H9 (cell line): ENCODE measurements around the gene DHRS13. TPM values are rescaled to one million over a fixed set of nuclear protein-coding genes. Genes with fewer than 3 reads are reported as not detected.

ENCODE experiments used
- DNase-seq: peaks from one replicate; pipeline ENCODE4 v3.0.0-alpha.2; 2017
- H2AFZ ChIP-seq: one replicate; pipeline ENCODE4 v1.6.1; 2013; ENCODE audit warnings: mild to moderate bottlenecking, low read length, control low read depth, moderate library complexity
- H2AK5ac ChIP-seq: 2 replicates; pipeline ENCODE4 v1.6.1; 2013; ENCODE audit warnings: low read length, control low read depth, mixed read lengths; ENCODE audit not compliant: insufficient read length
- H2BK120ac ChIP-seq: one replicate; pipeline ENCODE4 v1.6.1; 2013; ENCODE audit warnings: low read depth, mild to moderate bottlenecking, low read length, control low read depth, inconsistent platforms; ENCODE audit not compliant: poor library complexity, severe bottlenecking
- H2BK12ac ChIP-seq: 2 replicates; pipeline ENCODE4 v1.6.1; 2013; ENCODE audit warnings: low read length, control low read depth, mixed read lengths, low read depth; ENCODE audit not compliant: insufficient read length
- H2BK15ac ChIP-seq: 2 replicates; pipeline ENCODE4 v1.6.1; 2013; ENCODE audit warnings: low read depth, low read length, control low read depth
- H2BK20ac ChIP-seq: one replicate; pipeline ENCODE4 v1.6.1; 2013; ENCODE audit warnings: low read depth, mild to moderate bottlenecking, low read length, control low read depth, inconsistent platforms; ENCODE audit not compliant: poor library complexity, severe bottlenecking
- H2BK5ac ChIP-seq: 2 replicates; pipeline ENCODE4 v1.6.1; 2013; ENCODE audit warnings: low read length, control low read depth, mixed read lengths; ENCODE audit not compliant: insufficient read length
- H3K14ac ChIP-seq: 2 replicates; pipeline ENCODE4 v1.6.1; 2013; ENCODE audit warnings: low read length, control low read depth; ENCODE audit not compliant: insufficient read depth
- H3K18ac ChIP-seq: 2 replicates; pipeline ENCODE4 v1.6.1; 2013; ENCODE audit warnings: low read depth, mild to moderate bottlenecking, mixed read lengths, low read length, control low read depth; ENCODE audit not compliant: insufficient read length
- H3K23ac ChIP-seq: 2 replicates; pipeline ENCODE4 v1.6.1; 2013; ENCODE audit warnings: low read length, control low read depth, mixed read lengths, low read depth; ENCODE audit not compliant: insufficient read length
- H3K23me2 ChIP-seq: 2 replicates; pipeline ENCODE4 v1.6.1; 2013; ENCODE audit warnings: low read depth, mild to moderate bottlenecking, mixed read lengths, low read length, control low read depth; ENCODE audit not compliant: insufficient read length, poor library complexity, severe bottlenecking
- H3K27ac ChIP-seq: 2 replicates; pipeline ENCODE4 v1.5.1; 2013; ENCODE audit warnings: low read length, control low read depth, mixed read lengths, low read depth; ENCODE audit not compliant: insufficient read length
- H3K27me3 ChIP-seq: 2 replicates; pipeline ENCODE4 v1.6.1; 2013; ENCODE audit warnings: low read length, control low read depth, inconsistent platforms; ENCODE audit not compliant: insufficient read depth
- H3K4ac ChIP-seq: 2 replicates; pipeline ENCODE4 v1.6.1; 2013; ENCODE audit warnings: low read depth, mild to moderate bottlenecking, control low read depth, inconsistent platforms, low read length, moderate library complexity
- H3K4me1 ChIP-seq: 2 replicates; pipeline ENCODE4 v1.6.1; 2013; ENCODE audit warnings: low read length, control low read depth, inconsistent platforms; ENCODE audit not compliant: insufficient read depth
- H3K4me2 ChIP-seq: 2 replicates; pipeline ENCODE4 v1.6.1; 2013; ENCODE audit warnings: low read length, control low read depth, mixed read lengths; ENCODE audit not compliant: insufficient read length, insufficient read depth
- H3K56ac ChIP-seq: 2 replicates; pipeline ENCODE4 v1.6.1; 2013; ENCODE audit warnings: low read depth, mild to moderate bottlenecking, mixed read lengths, low read length, control low read depth; ENCODE audit not compliant: insufficient read length
- H3K79me1 ChIP-seq: 2 replicates; pipeline ENCODE4 v1.6.1; 2013; ENCODE audit warnings: low read depth, mild to moderate bottlenecking, moderate library complexity, low read length, control low read depth, inconsistent platforms; ENCODE audit not compliant: insufficient read depth, poor library complexity, severe bottlenecking
- H3K79me2 ChIP-seq: 2 replicates; pipeline ENCODE4 v1.6.1; 2013; ENCODE audit warnings: low read length, control low read depth, inconsistent platforms; ENCODE audit not compliant: insufficient read depth
- H3K9ac ChIP-seq: 2 replicates; pipeline ENCODE4 v1.6.1; 2013; ENCODE audit warnings: low read length, control low read depth, mixed read lengths; ENCODE audit not compliant: insufficient read length; ENCODE audit errors: extremely low read depth
- H3K9me3 ChIP-seq: one replicate; pipeline ENCODE4 v1.6.1; 2013; ENCODE audit warnings: low read depth, low read length, inconsistent platforms; ENCODE audit not compliant: control insufficient read depth
- H3T11ph ChIP-seq: one replicate; pipeline ENCODE4 v1.6.1; 2013; ENCODE audit warnings: mild to moderate bottlenecking, low read length, control low read depth, inconsistent platforms
- H4K20me1 ChIP-seq: one replicate; pipeline ENCODE4 v1.6.1; 2013; ENCODE audit not compliant: control insufficient read depth, insufficient read length, insufficient read depth
- H4K5ac ChIP-seq: 2 replicates; pipeline ENCODE4 v1.6.1; 2013; ENCODE audit warnings: low read depth, mild to moderate bottlenecking, mixed read lengths, low read length, control low read depth; ENCODE audit not compliant: insufficient read length
- H4K8ac ChIP-seq: replicated peaks from 2 replicates; pipeline ENCODE4 v1.6.1; 2013; ENCODE audit warnings: low read length, control low read depth, mixed read lengths, low read depth; ENCODE audit not compliant: insufficient read length
- H4K91ac ChIP-seq: 2 replicates; pipeline ENCODE4 v1.6.1; 2013; ENCODE audit warnings: low read depth, mild to moderate bottlenecking, moderate library complexity, mixed read lengths, low read length, control low read depth; ENCODE audit not compliant: insufficient read length
- H3K27ac Mint-ChIP-seq, 3 experiments: 2 replicates in 2 of 3; 3 replicates in 1 of 3; pipeline ENCODE4 v1.8.0; 2020 to 2021; ENCODE audit warnings: mixed read lengths in 3 of 3, mild to moderate bottlenecking in 1 of 3, moderate library complexity in 1 of 3
- H3K27me3 Mint-ChIP-seq: 2 replicates; pipeline ENCODE4 v1.8.0; 2021; ENCODE audit warnings: low read depth, mild to moderate bottlenecking, moderate library complexity, mixed read lengths
- H3K36me3 Mint-ChIP-seq, 3 experiments: 2 replicates in 2 of 3; 3 replicates in 1 of 3; pipeline ENCODE4 v1.8.0; 2020 to 2021; ENCODE audit warnings: low read depth in 3 of 3, mixed read lengths in 3 of 3; ENCODE audit not compliant: insufficient read depth in 1 of 3
- H3K4me1 Mint-ChIP-seq, 2 experiments: 2 replicates each; pipeline ENCODE4 v1.8.0; 2020; ENCODE audit warnings: mixed read lengths in 2 of 2
- H3K4me3 Mint-ChIP-seq, 2 experiments: 2 replicates in 1 of 2; 3 replicates in 1 of 2; pipeline ENCODE4 v1.8.0; 2020 to 2021; ENCODE audit warnings: mild to moderate bottlenecking in 2 of 2, mixed read lengths in 2 of 2, moderate library complexity in 1 of 2
- H3K9me3 Mint-ChIP-seq, 2 experiments: 2 replicates in 1 of 2; 3 replicates in 1 of 2; pipeline ENCODE4 v1.8.0; 2020; ENCODE audit warnings: mild to moderate bottlenecking in 2 of 2, mixed read lengths in 2 of 2, moderate library complexity in 1 of 2
- WGBS: extraction: QIAGEN DNeasy Blood & Tissue Kit; methylation state at CpG from one replicate; pipeline ENCODE4 v1.1.7; 2013; ENCODE audit warnings: missing lambda C conversion rate, low lambda C conversion rate, mixed read lengths; ENCODE audit not compliant: insufficient read length; ENCODE audit errors: extremely low coverage; 5-methylcytosine and 5-hydroxymethylcytosine counted together
- total RNA-seq: library from RNA; stranded (reverse); gene quantifications from 2 replicates; pipeline ENCODE4 v1.2.1, GENCODE V29; 2021
- TF ChIP-seq, protein P1 (sequence below): fragments of 200-600 bp; sonication (generic); conservative IDR thresholded peaks from 3 replicates; pipeline ENCODE4 v1.8.0; 2021; ENCODE audit warnings: antibody characterized with exemption, mild to moderate bottlenecking

Gene DHRS13
- total RNA-seq, 1 experiment from 2014 or later: 29.6 TPM

- H4K5ac ChIP-seq: no peak overlapping the region
- Mint-ChIP-seq H3K36me3 (peaks cover 18 to 69% (median 53%) of the 10 kb centered on the region in 3 experiments; a peak in 6 of 7 replicates), H3K9me3 (no peaks in the 10 kb centered on the region), H3K27ac (peak overlapping the region in 2 of 3 experiments; percentile 20 to 62; a peak in 2 of 7 replicates), H3K4me1 (peaks cover 23 to 24% of the 10 kb centered on the region in 2 experiments), H3K4me3 (no peak overlapping the region), H3K27me3 (no peaks in the 10 kb centered on the region; the same call in 1 of the 2 replicates)
- H3K27me3 ChIP-seq: no peaks in the 10 kb centered on the region
- no peak overlapping the region for H3K4me2 ChIP-seq
- H4K8ac ChIP-seq: no peak overlapping the region
- H2BK15ac ChIP-seq: no peak overlapping the region
- no peak overlapping the region for H2BK12ac ChIP-seq
- H3K18ac ChIP-seq: no peak overlapping the region
- H3K4me1 ChIP-seq: no peaks in the 10 kb centered on the region
- H3T11ph ChIP-seq: no peak overlapping the region
- peaks cover 8% of the 10 kb centered on the region for H3K23me2 ChIP-seq
- no peak overlapping the region for H3K56ac ChIP-seq
- no peak overlapping the region for H2BK120ac ChIP-seq
- H3K4ac ChIP-seq: no peak overlapping the region
- no peak for DNase-seq
- H3K79me1 ChIP-seq: peaks cover 2% of the 10 kb centered on the region
- no peak overlapping the region for H3K27ac ChIP-seq
- no peak overlapping the region for H4K91ac ChIP-seq
- H3K9ac ChIP-seq: no peak overlapping the region
- H4K20me1 ChIP-seq: no peaks in the 10 kb centered on the region
- no CpG with 5 or more reads among the region's 4 CpGs for WGBS
- no peak overlapping the region for H3K23ac ChIP-seq
- no peak overlapping the region for H2AK5ac ChIP-seq
- H3K14ac ChIP-seq: no peak overlapping the region
- no peak overlapping the region for H2BK5ac ChIP-seq
- peaks cover 63% of the 10 kb centered on the region for H3K79me2 ChIP-seq
- TF ChIP-seq, protein P1, sequence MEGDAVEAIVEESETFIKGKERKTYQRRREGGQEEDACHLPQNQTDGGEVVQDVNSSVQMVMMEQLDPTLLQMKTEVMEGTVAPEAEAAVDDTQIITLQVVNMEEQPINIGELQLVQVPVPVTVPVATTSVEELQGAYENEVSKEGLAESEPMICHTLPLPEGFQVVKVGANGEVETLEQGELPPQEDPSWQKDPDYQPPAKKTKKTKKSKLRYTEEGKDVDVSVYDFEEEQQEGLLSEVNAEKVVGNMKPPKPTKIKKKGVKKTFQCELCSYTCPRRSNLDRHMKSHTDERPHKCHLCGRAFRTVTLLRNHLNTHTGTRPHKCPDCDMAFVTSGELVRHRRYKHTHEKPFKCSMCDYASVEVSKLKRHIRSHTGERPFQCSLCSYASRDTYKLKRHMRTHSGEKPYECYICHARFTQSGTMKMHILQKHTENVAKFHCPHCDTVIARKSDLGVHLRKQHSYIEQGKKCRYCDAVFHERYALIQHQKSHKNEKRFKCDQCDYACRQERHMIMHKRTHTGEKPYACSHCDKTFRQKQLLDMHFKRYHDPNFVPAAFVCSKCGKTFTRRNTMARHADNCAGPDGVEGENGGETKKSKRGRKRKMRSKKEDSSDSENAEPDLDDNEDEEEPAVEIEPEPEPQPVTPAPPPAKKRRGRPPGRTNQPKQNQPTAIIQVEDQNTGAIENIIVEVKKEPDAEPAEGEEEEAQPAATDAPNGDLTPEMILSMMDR: no peak
- H3K9me3 ChIP-seq: no peaks in the 10 kb centered on the region
- no peak overlapping the region for H2BK20ac ChIP-seq
- no peak overlapping the region for H2AFZ ChIP-seq
Measured at GRCh38 chr17:28946239-28946638, 43.4 kb upstream of the DHRS13 start.
